GM19193 (cell line): ENCODE data around the gene EPB41L1.

Source experiments
- POLR2A ChIP-seq: IDR thresholded peaks from 4 replicates; pipeline ENCODE4 v1.6.1; 2011; ENCODE audit not compliant: insufficient read depth, insufficient read length; ENCODE audit errors: extremely low read depth

EPB41L1 gene

GRCh38 chr20:36159833-36160232 lies 5.3 kb downstream of the EPB41L1 start:
- TF ChIP-seq POLR2A = no peak

GRCh38 chr20:36162272-36162966 lies 7.9 kb downstream of the EPB41L1 start:
- no peak for TF ChIP-seq POLR2A

DNA sequence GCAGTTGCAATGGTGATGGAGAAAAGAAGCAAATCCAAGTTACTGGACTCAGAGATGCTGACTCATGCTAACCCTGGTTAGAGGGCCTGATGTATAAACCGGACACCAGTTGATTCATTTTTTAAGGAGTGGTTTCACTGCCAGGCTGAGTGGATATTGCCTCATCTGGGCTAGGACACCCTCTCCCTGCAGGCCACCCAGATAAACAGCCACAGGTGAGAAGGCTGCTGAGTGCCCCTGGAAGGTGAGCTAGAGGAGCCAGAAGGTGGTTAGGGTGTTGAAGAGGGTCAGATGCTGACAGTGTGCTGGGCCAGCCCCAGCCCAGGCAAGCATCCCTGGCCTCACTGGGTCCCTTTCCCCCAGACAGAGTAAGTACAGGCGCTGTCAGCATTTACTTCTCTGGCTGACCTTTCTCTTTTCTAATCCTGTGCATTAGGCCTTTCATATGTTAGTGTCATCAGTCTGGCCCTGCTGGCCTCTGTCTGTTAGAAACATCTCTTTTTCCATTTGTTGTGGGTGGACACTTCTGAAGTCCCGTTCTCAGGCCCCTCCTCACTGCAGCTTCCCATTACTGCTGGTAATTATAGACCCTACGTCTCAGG lies 13.5 kb downstream of the EPB41L1 start:
- no peak for TF ChIP-seq POLR2A

GRCh38 chr20:36170542-36171215 lies 16.1 kb downstream of the EPB41L1 start:
- TF ChIP-seq POLR2A = no peak

DNA sequence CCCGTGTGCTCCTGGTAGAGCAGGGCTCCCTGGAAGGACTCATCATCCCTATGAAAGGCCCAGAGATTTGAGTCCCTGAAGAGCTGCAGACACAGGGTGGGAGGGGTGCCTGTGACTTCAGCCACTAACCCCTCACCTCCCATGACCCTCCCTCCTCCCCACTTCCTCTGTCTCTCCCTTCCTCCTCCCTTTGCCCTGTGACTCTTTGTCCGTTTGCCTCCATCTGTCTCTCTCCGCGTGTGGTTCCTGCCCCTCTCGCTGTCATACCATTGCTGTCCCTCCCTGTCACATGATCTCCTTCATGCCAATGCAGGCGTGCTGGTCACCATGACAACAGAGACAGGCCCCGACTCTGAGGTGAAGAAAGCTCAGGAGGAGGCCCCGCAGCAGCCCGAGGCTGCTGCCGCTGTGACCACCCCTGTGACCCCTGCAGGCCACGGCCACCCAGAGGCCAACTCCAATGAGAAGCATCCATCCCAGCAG lies 19.0 kb downstream of the EPB41L1 start:
- TF ChIP-seq POLR2A = no peak

- TF ChIP-seq POLR2A = no peak
These were observed 20.5 kb downstream of the EPB41L1 start for GRCh38 chr20:36175016-36175415.

DNA sequence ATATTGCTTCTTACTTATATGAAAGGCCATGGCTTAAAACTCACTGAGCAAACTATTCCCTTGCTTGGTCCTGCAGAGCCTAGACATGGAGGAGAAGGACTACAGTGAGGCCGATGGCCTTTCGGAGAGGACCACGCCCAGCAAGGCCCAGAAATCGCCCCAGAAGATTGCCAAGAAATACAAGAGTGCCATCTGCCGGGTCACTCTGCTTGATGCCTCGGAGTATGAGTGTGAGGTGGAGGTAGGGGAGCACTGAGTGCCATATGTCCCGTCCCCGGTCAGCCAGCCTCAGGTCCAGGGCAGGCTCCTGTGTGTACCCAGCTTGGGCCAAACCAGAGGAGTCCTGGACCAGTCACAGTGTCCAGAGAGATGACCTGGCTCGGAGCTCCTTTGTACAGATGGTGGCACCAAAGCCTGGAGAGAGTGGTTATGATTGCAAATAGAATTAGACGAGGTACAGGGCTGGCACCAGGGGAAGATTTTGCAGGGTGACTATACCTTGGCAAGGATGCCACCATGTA lies 21.0 kb downstream of the EPB41L1 start:
- TF ChIP-seq POLR2A = no peak

DNA sequence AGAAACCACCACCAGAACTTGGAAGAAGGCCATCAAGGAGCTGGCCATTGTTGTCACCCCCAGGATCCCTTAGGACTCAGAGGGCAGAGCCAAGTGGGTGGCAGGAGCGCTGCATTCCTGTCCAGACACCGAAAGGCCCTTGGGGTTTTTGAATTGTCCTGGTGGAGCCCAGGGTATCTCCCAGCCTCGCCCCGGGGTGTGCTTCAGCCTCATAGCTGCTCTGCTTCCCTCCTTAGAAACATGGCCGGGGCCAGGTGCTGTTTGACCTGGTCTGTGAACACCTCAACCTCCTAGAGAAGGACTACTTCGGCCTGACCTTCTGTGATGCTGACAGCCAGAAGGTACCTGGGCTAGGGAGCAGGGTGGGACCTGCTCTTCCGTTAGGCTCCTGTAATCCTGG lies 23.2 kb downstream of the EPB41L1 start:
- no peak for TF ChIP-seq POLR2A

- TF ChIP-seq POLR2A = no peak
These were observed 24.8 kb downstream of the EPB41L1 start for GRCh38 chr20:36179170-36179945.

GRCh38 chr20:36180323-36180722 lies 25.8 kb downstream of the EPB41L1 start:
- no peak for TF ChIP-seq POLR2A

GRCh38 chr20:36181934-36182603 lies 27.5 kb downstream of the EPB41L1 start:
- TF ChIP-seq POLR2A = no peak

- no peak for TF ChIP-seq POLR2A
These were observed 28.1 kb downstream of the EPB41L1 start for GRCh38 chr20:36182604-36183154.

- no peak for TF ChIP-seq POLR2A
These were observed 28.8 kb downstream of the EPB41L1 start for GRCh38 chr20:36183155-36183944.
